ENCODE data around the gene LIMCH1.

Gene LIMCH1

DNA sequence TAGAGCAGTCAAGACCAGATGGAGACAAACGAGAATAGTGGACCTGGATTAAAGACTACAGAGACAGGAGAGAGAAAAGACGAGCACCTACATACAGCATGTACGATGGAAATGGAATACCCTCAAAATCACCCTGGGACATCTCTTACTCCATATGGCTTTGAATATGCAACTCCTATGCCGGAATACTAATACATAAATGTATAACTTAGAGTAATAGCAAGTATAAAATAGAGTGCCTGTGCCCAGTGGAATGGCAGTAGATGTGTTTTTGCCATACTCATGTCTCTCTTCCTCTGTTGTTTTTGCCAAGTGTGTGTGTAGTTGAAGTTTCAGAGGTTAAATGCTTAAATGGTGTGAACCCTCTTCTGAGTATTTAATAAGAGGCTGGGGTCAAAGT is 39.8 kb upstream of the LIMCH1 start:
- no peak overlapping the region for H3K18ac ChIP-seq (ENCODE audit: low read length)
- no peak for DNase-seq (ENCODE audit: low spot score)
- H3K14ac ChIP-seq (ENCODE audit: low read length) = no peak overlapping the region
- H2AK5ac ChIP-seq (ENCODE audit: low read depth, low read length) = no peak overlapping the region
- H3K27ac ChIP-seq (replicated peaks; ENCODE audit: low read length) = no peak overlapping the region
- no peak overlapping the region for H3K23ac ChIP-seq (ENCODE audit: low read depth, low read length, poor library complexity)
- H2BK15ac ChIP-seq (ENCODE audit: low read length) = no peak overlapping the region
- no peaks in the 10 kb centered on the region for H3K36me3 ChIP-seq (replicated peaks in 1 of 2; ENCODE audit: control insufficient read depth in 2 of 2, insufficient read depth in 2 of 2, low read length in 2 of 2)
- H2BK5ac ChIP-seq (ENCODE audit: low read length) = no peak overlapping the region
- H3K4me3 ChIP-seq (ENCODE audit: low read length in 2 of 2) = no peak overlapping the region
- H3K27me3 ChIP-seq (ENCODE audit: control insufficient read depth in 3 of 3, insufficient read depth in 3 of 3, low read depth in 1 of 3, low read length in 3 of 3) = no peaks in the 10 kb centered on the region
- H4K91ac ChIP-seq (ENCODE audit: low read depth, low read length, poor library complexity) = no peak overlapping the region
- no CpG with 5 or more reads among the region's 4 CpGs for WGBS, 2 donors (ENCODE audit: extremely low coverage in 2 of 2, insufficient read length in 2 of 2, insufficient replicate concordance in 1 of 2)
- H2BK120ac ChIP-seq (ENCODE audit: low read depth, low read length) = no peak overlapping the region
- no peaks in the 10 kb centered on the region for H3K79me1 ChIP-seq (ENCODE audit: low read depth, low read length)
- no peak overlapping the region for H3K4me2 ChIP-seq (ENCODE audit: insufficient read depth, low read length, poor library complexity, severe bottlenecking)
- H3K4me1 ChIP-seq (ENCODE audit: control insufficient read depth in 2 of 2, insufficient read depth in 1 of 2, low read depth in 1 of 2, low read length in 2 of 2) = no peaks in the 10 kb centered on the region
- no peak overlapping the region for H3K4ac ChIP-seq (ENCODE audit: low read length)
- no peak overlapping the region for H3K9ac ChIP-seq (ENCODE audit: low read depth, low read length, poor library complexity)
- H2AFZ ChIP-seq (ENCODE audit: low read length) = no peak overlapping the region
- no peak overlapping the region for H2BK12ac ChIP-seq (ENCODE audit: low read length)
- H4K8ac ChIP-seq (ENCODE audit: low read depth, low read length) = no peak overlapping the region
- H3K9me3 ChIP-seq (replicated peaks in 1 of 2; ENCODE audit: control insufficient read depth in 2 of 2, insufficient read depth in 1 of 2, low read depth in 1 of 2, low read length in 2 of 2) = no peaks in the 10 kb centered on the region

DNA sequence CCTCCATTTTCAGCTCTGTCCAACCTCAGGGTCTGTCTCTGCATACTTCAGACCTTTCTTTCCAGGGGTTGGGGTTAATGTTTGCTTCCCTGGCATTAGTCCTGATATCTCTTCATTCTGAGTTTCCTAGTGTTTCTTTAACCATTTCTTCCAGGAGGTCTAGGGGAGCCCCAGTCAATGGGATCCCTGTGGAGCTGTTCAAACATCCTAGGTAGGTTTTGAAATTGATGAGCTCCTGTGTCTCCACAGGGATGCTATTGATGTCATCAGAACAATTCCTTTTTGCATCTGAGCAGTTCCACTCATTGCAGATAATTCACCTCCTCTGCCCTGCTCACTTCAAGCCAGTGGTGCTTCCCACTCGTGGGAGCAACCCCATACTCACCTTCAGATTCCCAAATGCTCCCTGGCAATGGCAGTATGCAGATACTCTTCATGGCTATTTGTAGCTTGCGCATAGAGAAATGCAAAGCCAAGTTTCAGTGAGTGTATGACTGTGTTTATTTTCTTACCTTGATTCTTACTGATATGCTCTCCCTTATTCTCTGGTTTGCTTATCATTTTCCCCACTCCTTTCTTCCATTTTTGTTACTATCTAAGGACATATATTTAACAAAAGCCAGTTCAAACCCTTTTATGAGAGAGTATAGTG is 33.7 kb upstream of the LIMCH1 start:
- no peaks in the 10 kb centered on the region for H3K9me3 ChIP-seq (replicated peaks in 1 of 2; ENCODE audit: control insufficient read depth in 2 of 2, insufficient read depth in 1 of 2, low read depth in 1 of 2, low read length in 2 of 2)
- no peaks in the 10 kb centered on the region for H3K27me3 ChIP-seq (ENCODE audit: control insufficient read depth in 3 of 3, insufficient read depth in 3 of 3, low read depth in 1 of 3, low read length in 3 of 3)
- no peak overlapping the region for H3K9ac ChIP-seq (ENCODE audit: low read depth, low read length, poor library complexity)
- H4K91ac ChIP-seq (ENCODE audit: low read depth, low read length, poor library complexity) = no peak overlapping the region
- H3K23ac ChIP-seq (ENCODE audit: low read depth, low read length, poor library complexity) = no peak overlapping the region
- no peak overlapping the region for H3K4ac ChIP-seq (ENCODE audit: low read length)
- no peak overlapping the region for H3K18ac ChIP-seq (ENCODE audit: low read length)
- no CpG with 5 or more reads among the region's 2 CpGs for WGBS, 2 donors (ENCODE audit: extremely low coverage in 2 of 2, insufficient read length in 2 of 2, insufficient replicate concordance in 1 of 2)
- H3K36me3 ChIP-seq (replicated peaks in 1 of 2; ENCODE audit: control insufficient read depth in 2 of 2, insufficient read depth in 2 of 2, low read length in 2 of 2) = no peaks in the 10 kb centered on the region
- no peak overlapping the region for H2AK5ac ChIP-seq (ENCODE audit: low read depth, low read length)
- no peak overlapping the region for H3K4me2 ChIP-seq (ENCODE audit: insufficient read depth, low read length, poor library complexity, severe bottlenecking)
- peaks cover 2 to 4% of the 10 kb centered on the region in 2 donors for H3K4me1 ChIP-seq (ENCODE audit: control insufficient read depth in 2 of 2, insufficient read depth in 1 of 2, low read depth in 1 of 2, low read length in 2 of 2)
- no peak overlapping the region for H3K4me3 ChIP-seq (ENCODE audit: low read length in 2 of 2)
- H2BK5ac ChIP-seq (ENCODE audit: low read length) = no peak overlapping the region
- DNase-seq (ENCODE audit: low spot score) = no peak
- no peak overlapping the region for H2BK120ac ChIP-seq (ENCODE audit: low read depth, low read length)
- no peak overlapping the region for H2AFZ ChIP-seq (ENCODE audit: low read length)
- no peak overlapping the region for H2BK12ac ChIP-seq (ENCODE audit: low read length)
- H3K27ac ChIP-seq (replicated peaks; ENCODE audit: low read length) = no peak overlapping the region
- H4K8ac ChIP-seq (ENCODE audit: low read depth, low read length) = no peak overlapping the region
- H3K14ac ChIP-seq (ENCODE audit: low read length) = no peak overlapping the region
- H3K79me1 ChIP-seq (ENCODE audit: low read depth, low read length) = no peaks in the 10 kb centered on the region
- H2BK15ac ChIP-seq (ENCODE audit: low read length) = no peak overlapping the region

DNA sequence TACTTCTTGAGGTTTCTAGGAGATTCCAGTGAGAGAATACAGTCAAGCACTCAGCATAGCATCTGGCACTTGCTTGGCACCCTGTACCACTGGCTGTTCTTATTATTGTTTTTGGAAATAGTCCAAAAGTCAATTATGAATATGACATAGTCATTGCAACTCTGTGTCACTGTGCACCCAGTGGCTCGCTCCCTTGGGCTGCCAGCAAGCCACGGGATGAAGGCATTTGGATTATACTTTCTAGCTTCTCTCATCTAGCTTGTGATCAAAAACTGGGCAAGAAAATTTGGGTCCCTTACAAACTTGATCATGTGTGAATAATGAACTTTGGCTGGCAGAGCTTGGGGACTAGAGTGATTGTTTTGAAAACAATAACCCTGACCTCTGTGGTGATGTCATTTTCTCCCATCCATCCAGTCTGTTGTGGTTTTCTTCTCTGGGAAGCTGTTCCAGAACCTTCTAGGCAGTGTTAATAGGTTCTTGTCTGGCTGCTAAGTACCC is 32.7 kb upstream of the LIMCH1 start:
- Histone ChIP-seq H3K27ac (replicated peaks; ENCODE audit: low read length) (no peak overlapping the region), H3K27me3 (ENCODE audit: control insufficient read depth in 3 of 3, insufficient read depth in 3 of 3, low read depth in 1 of 3, low read length in 3 of 3) (no peaks in the 10 kb centered on the region), H3K4me1 (ENCODE audit: control insufficient read depth in 2 of 2, insufficient read depth in 1 of 2, low read depth in 1 of 2, low read length in 2 of 2) (peaks cover 2 to 4% of the 10 kb centered on the region in 2 donors), H2AFZ (ENCODE audit: low read length) (no peak overlapping the region), H2BK12ac (ENCODE audit: low read length) (no peak overlapping the region), H3K9me3 (replicated peaks in 1 of 2; ENCODE audit: control insufficient read depth in 2 of 2, insufficient read depth in 1 of 2, low read depth in 1 of 2, low read length in 2 of 2) (no peaks in the 10 kb centered on the region), H3K4me2 (ENCODE audit: insufficient read depth, low read length, poor library complexity, severe bottlenecking) (no peak overlapping the region), H4K8ac (ENCODE audit: low read depth, low read length) (no peak overlapping the region), H3K79me1 (ENCODE audit: low read depth, low read length) (no peaks in the 10 kb centered on the region), H3K4ac (ENCODE audit: low read length) (no peak overlapping the region), H2BK120ac (ENCODE audit: low read depth, low read length) (no peak overlapping the region), H2BK5ac (ENCODE audit: low read length) (no peak overlapping the region), H3K18ac (ENCODE audit: low read length) (no peak overlapping the region), H3K4me3 (ENCODE audit: low read length in 2 of 2) (no peak overlapping the region), H3K14ac (ENCODE audit: low read length) (no peak overlapping the region), H3K36me3 (replicated peaks in 1 of 2; ENCODE audit: control insufficient read depth in 2 of 2, insufficient read depth in 2 of 2, low read length in 2 of 2) (no peaks in the 10 kb centered on the region), H4K91ac (ENCODE audit: low read depth, low read length, poor library complexity) (no peak overlapping the region), H3K9ac (ENCODE audit: low read depth, low read length, poor library complexity) (no peak overlapping the region), H2AK5ac (ENCODE audit: low read depth, low read length) (no peak overlapping the region), H3K23ac (ENCODE audit: low read depth, low read length, poor library complexity) (no peak overlapping the region), H2BK15ac (ENCODE audit: low read length) (no peak overlapping the region)
- no CpG with 5 or more reads among the region's 2 CpGs for WGBS, 2 donors (ENCODE audit: extremely low coverage in 2 of 2, insufficient read length in 2 of 2, insufficient replicate concordance in 1 of 2)
- no peak for DNase-seq (ENCODE audit: low spot score)

DNA sequence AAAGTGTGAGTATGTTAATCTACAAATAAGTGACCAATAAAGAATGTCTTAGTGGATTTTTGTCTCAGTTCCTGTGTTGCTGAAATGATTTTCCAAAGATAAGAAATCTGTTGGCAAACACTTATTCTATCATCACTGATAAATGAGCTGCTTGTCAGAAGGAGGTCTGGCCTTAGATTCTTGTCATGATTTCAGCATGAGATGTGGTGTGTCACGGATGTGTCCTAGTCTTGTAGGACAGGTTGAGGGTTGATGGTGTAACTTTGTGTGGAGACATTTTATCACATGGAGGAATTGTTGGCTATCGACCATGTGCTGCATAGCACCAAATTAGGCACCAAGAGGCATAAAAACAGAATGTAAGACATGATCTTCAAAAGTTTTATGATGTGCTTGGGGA is 31.8 kb upstream of the LIMCH1 start:
- Histone ChIP-seq H4K91ac (ENCODE audit: low read depth, low read length, poor library complexity) (no peak overlapping the region), H3K9ac (ENCODE audit: low read depth, low read length, poor library complexity) (no peak overlapping the region), H2BK12ac (ENCODE audit: low read length) (no peak overlapping the region), H3K4me3 (ENCODE audit: low read length in 2 of 2) (no peak overlapping the region), H3K27me3 (ENCODE audit: control insufficient read depth in 3 of 3, insufficient read depth in 3 of 3, low read depth in 1 of 3, low read length in 3 of 3) (no peaks in the 10 kb centered on the region), H3K9me3 (replicated peaks in 1 of 2; ENCODE audit: control insufficient read depth in 2 of 2, insufficient read depth in 1 of 2, low read depth in 1 of 2, low read length in 2 of 2) (no peaks in the 10 kb centered on the region), H2AFZ (ENCODE audit: low read length) (no peak overlapping the region), H3K79me1 (ENCODE audit: low read depth, low read length) (no peaks in the 10 kb centered on the region), H3K23ac (ENCODE audit: low read depth, low read length, poor library complexity) (no peak overlapping the region), H2BK120ac (ENCODE audit: low read depth, low read length) (no peak overlapping the region), H3K27ac (replicated peaks; ENCODE audit: low read length) (no peak overlapping the region), H3K36me3 (replicated peaks in 1 of 2; ENCODE audit: control insufficient read depth in 2 of 2, insufficient read depth in 2 of 2, low read length in 2 of 2) (no peaks in the 10 kb centered on the region), H2BK5ac (ENCODE audit: low read length) (no peak overlapping the region), H4K8ac (ENCODE audit: low read depth, low read length) (no peak overlapping the region), H3K18ac (ENCODE audit: low read length) (no peak overlapping the region), H3K4me2 (ENCODE audit: insufficient read depth, low read length, poor library complexity, severe bottlenecking) (no peak overlapping the region), H3K4me1 (ENCODE audit: control insufficient read depth in 2 of 2, insufficient read depth in 1 of 2, low read depth in 1 of 2, low read length in 2 of 2) (peaks cover 2 to 4% of the 10 kb centered on the region in 2 donors), H2BK15ac (ENCODE audit: low read length) (no peak overlapping the region), H3K14ac (ENCODE audit: low read length) (no peak overlapping the region), H2AK5ac (ENCODE audit: low read depth, low read length) (no peak overlapping the region), H3K4ac (ENCODE audit: low read length) (no peak overlapping the region)
- WGBS, 2 donors (ENCODE audit: extremely low coverage in 2 of 2, insufficient read length in 2 of 2, insufficient replicate concordance in 1 of 2) = no CpG with 5 or more reads among the region's 2 CpGs
- no peak for DNase-seq (ENCODE audit: low spot score)
